ENCODE results near the gene LYPD6. TPM values are rescaled to one million over a fixed set of nuclear protein-coding genes. Genes with fewer than 3 reads are reported as not detected.
A peak's percentile ranks its signal among the peaks of the same experiment; 100 is the strongest.

Gene LYPD6
- total RNA-seq, 1 donor, result under 0.01 TPM

DNA sequence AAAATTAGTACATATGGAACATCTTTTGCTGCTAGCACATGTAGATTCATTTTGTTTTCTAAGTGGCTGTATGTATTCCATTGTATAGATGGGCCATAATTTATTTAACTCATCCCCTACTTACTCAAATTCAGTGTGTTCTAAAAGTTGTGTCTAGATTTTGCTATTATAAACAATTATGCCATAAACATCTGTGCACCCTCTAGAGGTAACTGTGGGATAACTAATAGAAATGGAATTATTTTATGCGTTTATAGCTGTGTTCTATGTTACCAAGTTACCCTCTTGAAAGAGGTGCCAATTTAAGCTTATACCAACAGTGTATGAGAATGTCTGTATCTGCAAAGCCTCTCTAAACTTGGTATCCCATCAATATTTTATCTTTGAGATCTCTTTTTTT, 156.8 kb downstream of the LYPD6 start:
- Histone ChIP-seq H3K79me2 (ENCODE audit: insufficient read depth, low read length) (no peaks in the 10 kb centered on the region), H3K4me1 (ENCODE audit: insufficient read depth, low read length) (no peaks in the 10 kb centered on the region), H3K27ac (ENCODE audit: low read depth, low read length) (no peak overlapping the region), H4K20me1 (ENCODE audit: insufficient read depth, low read length) (no peaks in the 10 kb centered on the region), H2AFZ (ENCODE audit: low read length) (no peak overlapping the region), H3K27me3 (ENCODE audit: insufficient read depth, low read length) (peaks cover 3% of the 10 kb centered on the region), H3K4me3 (ENCODE audit: insufficient read depth, low read length) (no peak overlapping the region), H3K36me3 (ENCODE audit: insufficient read depth, low read length) (no peaks in the 10 kb centered on the region), H3K4me2 (ENCODE audit: insufficient read depth, low read length) (no peak overlapping the region), H3K9me3 (ENCODE audit: low read depth, low read length) (no peaks in the 10 kb centered on the region)
- DNase-seq (ENCODE audit: insufficient read length, low spot score, missing footprints), result no peak
- TF ChIP-seq CTCF (IDR thresholded peaks at IDR 0.05; ENCODE audit: extremely low read depth, low read depth, low read length), result no peak

GRCh38 chr2:149488706-149489440, 158.5 kb downstream of the LYPD6 start:
- Histone ChIP-seq H3K27me3 (ENCODE audit: insufficient read depth, low read length) (peaks cover 3% of the 10 kb centered on the region), H2AFZ (ENCODE audit: low read length) (no peak overlapping the region), H3K4me2 (ENCODE audit: insufficient read depth, low read length) (peak overlapping the region; percentile 11), H3K4me1 (ENCODE audit: insufficient read depth, low read length) (no peaks in the 10 kb centered on the region), H3K9me3 (ENCODE audit: low read depth, low read length) (no peaks in the 10 kb centered on the region), H3K4me3 (ENCODE audit: insufficient read depth, low read length) (no peak overlapping the region), H4K20me1 (ENCODE audit: insufficient read depth, low read length) (no peaks in the 10 kb centered on the region), H3K36me3 (ENCODE audit: insufficient read depth, low read length) (no peaks in the 10 kb centered on the region), H3K27ac (ENCODE audit: low read depth, low read length) (no peak overlapping the region), H3K79me2 (ENCODE audit: insufficient read depth, low read length) (no peaks in the 10 kb centered on the region)
- no peak for TF ChIP-seq CTCF (IDR thresholded peaks at IDR 0.05; ENCODE audit: extremely low read depth, low read depth, low read length)
- no peak for DNase-seq (ENCODE audit: insufficient read length, low spot score, missing footprints)

DNA sequence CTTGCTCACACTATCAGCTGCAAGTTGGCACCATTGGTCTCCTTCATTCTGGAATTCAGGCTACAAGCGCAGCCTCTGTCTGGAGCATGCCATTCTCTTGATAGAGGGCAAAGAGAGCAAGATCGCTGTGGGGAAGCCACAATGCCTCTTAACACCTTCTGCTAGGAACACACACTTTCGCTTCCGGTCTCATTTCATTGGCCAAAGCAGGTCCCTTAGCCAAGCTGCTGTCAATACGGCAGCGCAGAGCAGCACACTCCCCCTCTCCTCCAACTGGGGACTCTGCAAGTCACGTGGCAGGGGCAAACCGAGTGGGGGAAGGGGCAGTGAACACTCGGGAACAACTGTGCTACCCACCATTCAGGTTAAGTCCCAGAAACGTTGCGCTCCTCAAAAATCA, 159.1 kb downstream of the LYPD6 start:
- H3K4me1 ChIP-seq (ENCODE audit: insufficient read depth, low read length), result no peaks in the 10 kb centered on the region
- no peak for TF ChIP-seq CTCF (IDR thresholded peaks at IDR 0.05; ENCODE audit: extremely low read depth, low read depth, low read length)
- no peak overlapping the region for H3K27ac ChIP-seq (ENCODE audit: low read depth, low read length)
- H3K79me2 ChIP-seq (ENCODE audit: insufficient read depth, low read length), result no peaks in the 10 kb centered on the region
- no peaks in the 10 kb centered on the region for H3K36me3 ChIP-seq (ENCODE audit: insufficient read depth, low read length)
- H3K27me3 ChIP-seq (ENCODE audit: insufficient read depth, low read length), result peaks cover 3% of the 10 kb centered on the region
- no peaks in the 10 kb centered on the region for H3K9me3 ChIP-seq (ENCODE audit: low read depth, low read length)
- no peak overlapping the region for H3K4me3 ChIP-seq (ENCODE audit: insufficient read depth, low read length)
- no peak overlapping the region for H2AFZ ChIP-seq (ENCODE audit: low read length)
- H3K4me2 ChIP-seq (ENCODE audit: insufficient read depth, low read length), result peak overlapping the region; percentile 11
- H4K20me1 ChIP-seq (ENCODE audit: insufficient read depth, low read length), result no peaks in the 10 kb centered on the region
- DNase-seq (ENCODE audit: insufficient read length, low spot score, missing footprints), result no peak

DNA sequence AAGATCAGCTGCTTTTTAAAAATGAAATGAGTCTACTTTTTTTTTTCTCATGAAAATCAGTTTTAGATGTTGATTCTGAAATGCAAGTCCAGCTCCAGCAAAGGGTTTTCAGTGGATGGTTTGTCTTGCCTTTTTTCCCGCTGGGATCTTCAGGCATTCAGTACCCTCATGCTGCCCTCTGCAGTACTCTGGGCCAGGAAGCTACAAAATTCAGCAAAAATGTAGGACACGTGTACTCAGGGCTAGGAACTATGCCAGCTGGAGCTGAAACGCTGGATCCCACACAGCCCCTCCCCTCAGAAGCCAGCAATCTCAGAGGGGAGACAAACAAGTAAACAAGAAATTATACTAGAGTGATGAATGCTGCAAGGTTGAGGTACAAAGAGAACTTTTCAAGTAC, 159.9 kb downstream of the LYPD6 start:
- H3K36me3 ChIP-seq (ENCODE audit: insufficient read depth, low read length), result no peaks in the 10 kb centered on the region
- no peaks in the 10 kb centered on the region for H4K20me1 ChIP-seq (ENCODE audit: insufficient read depth, low read length)
- H3K4me1 ChIP-seq (ENCODE audit: insufficient read depth, low read length), result no peaks in the 10 kb centered on the region
- H3K79me2 ChIP-seq (ENCODE audit: insufficient read depth, low read length), result no peaks in the 10 kb centered on the region
- DNase-seq (ENCODE audit: insufficient read length, low spot score, missing footprints), result no peak
- peaks cover 3% of the 10 kb centered on the region for H3K27me3 ChIP-seq (ENCODE audit: insufficient read depth, low read length)
- no peak overlapping the region for H3K4me3 ChIP-seq (ENCODE audit: insufficient read depth, low read length)
- H2AFZ ChIP-seq (ENCODE audit: low read length), result no peak overlapping the region
- H3K4me2 ChIP-seq (ENCODE audit: insufficient read depth, low read length), result no peak overlapping the region
- TF ChIP-seq CTCF (IDR thresholded peaks at IDR 0.05; ENCODE audit: extremely low read depth, low read depth, low read length), result no peak
- no peaks in the 10 kb centered on the region for H3K9me3 ChIP-seq (ENCODE audit: low read depth, low read length)
- H3K27ac ChIP-seq (ENCODE audit: low read depth, low read length), result no peak overlapping the region
